Tibial nerve (tissue), 3 donors: ENCODE measurements around the gene CASKIN1.

Source experiments
- POLR2A ChIP-seq, 2 donors: fragments of 450-650 bp; IDR thresholded peaks; one replicate each; pipeline ENCODE4 v1.6.1; 2017; ENCODE audit warnings: antibody characterized with exemption in 2 of 2, mild to moderate bottlenecking in 2 of 2, moderate library complexity in 2 of 2
- TF ChIP-seq, protein P1 (sequence below), 5 experiments: fragments of 200-600 bp in 3 of 5; fragments of 450-650 bp in 2 of 5; sonication (generic) in 3 of 5; IDR thresholded peaks; one replicate each; pipeline ENCODE4 v1.5.1; 2016 to 2019; ENCODE audit warnings: antibody characterized with exemption in 5 of 5, mild to moderate bottlenecking in 3 of 5, moderate library complexity in 2 of 5

DNA sequence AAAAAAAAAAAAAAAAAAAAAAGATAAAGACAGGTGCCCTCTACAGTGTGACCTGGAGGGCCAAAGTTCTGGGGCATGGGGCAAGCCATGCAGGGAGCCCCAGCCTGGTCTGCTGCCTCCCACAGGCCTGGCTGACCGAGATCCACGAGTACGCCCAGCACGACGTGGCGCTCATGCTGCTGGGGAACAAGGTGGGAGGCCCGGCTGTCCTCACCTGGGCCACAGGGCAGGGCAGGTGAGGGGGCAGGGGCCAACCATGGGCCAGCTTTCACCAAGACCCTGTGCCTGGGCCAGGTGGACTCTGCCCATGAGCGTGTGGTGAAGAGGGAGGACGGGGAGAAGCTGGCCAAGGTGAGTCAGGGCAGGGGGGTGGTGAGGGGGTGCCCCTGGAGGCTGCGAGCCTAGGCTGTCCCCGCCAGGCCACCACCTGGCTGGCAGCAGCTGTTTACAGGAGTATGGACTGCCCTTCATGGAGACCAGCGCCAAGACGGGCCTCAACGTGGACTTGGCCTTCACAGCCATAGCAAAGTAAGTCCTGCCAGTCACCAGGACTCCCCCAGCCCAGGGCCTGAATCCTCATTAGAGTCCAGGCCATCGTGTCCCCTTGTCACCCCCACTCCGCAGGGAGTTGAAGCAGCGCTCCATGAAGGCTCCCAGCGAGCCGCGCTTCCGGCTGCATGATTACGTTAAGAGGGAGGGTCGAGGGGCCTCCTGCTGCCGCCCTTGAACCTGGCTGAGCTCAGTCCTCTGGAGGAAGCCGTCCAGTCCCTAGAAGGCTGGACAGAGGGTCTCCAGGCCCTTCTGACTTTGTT lies 43.5 kb downstream of the CASKIN1 start:
- TF ChIP-seq, protein P1, sequence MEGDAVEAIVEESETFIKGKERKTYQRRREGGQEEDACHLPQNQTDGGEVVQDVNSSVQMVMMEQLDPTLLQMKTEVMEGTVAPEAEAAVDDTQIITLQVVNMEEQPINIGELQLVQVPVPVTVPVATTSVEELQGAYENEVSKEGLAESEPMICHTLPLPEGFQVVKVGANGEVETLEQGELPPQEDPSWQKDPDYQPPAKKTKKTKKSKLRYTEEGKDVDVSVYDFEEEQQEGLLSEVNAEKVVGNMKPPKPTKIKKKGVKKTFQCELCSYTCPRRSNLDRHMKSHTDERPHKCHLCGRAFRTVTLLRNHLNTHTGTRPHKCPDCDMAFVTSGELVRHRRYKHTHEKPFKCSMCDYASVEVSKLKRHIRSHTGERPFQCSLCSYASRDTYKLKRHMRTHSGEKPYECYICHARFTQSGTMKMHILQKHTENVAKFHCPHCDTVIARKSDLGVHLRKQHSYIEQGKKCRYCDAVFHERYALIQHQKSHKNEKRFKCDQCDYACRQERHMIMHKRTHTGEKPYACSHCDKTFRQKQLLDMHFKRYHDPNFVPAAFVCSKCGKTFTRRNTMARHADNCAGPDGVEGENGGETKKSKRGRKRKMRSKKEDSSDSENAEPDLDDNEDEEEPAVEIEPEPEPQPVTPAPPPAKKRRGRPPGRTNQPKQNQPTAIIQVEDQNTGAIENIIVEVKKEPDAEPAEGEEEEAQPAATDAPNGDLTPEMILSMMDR (IDR thresholded peaks at IDR 0.05), result no peak
- TF ChIP-seq POLR2A (IDR thresholded peaks at IDR 0.05), result no peak
